Glutamatergic neuron (in vitro differentiated cells): ENCODE measurements around the gene NAA40. TPM values are rescaled to one million over a fixed set of nuclear protein-coding genes. Genes with fewer than 3 reads are reported as not detected.

Experiments used
- DNase-seq: peaks from one replicate; pipeline ENCODE4 v3.0.0; 2022
- H3K27ac Mint-ChIP-seq: one replicate; pipeline ENCODE4 v1.8.0; 2020; ENCODE audit warnings: mild to moderate bottlenecking, mixed read lengths, inconsistent platforms; ENCODE audit not compliant: unreplicated experiment
- H3K27me3 Mint-ChIP-seq: one replicate; pipeline ENCODE4 v1.8.0; 2020; ENCODE audit warnings: mild to moderate bottlenecking, moderate library complexity, mixed read lengths, inconsistent platforms; ENCODE audit not compliant: unreplicated experiment
- H3K36me3 Mint-ChIP-seq: one replicate; pipeline ENCODE4 v1.8.0; 2020; ENCODE audit warnings: mild to moderate bottlenecking, mixed read lengths, inconsistent platforms; ENCODE audit not compliant: unreplicated experiment
- H3K4me1 Mint-ChIP-seq: one replicate; pipeline ENCODE4 v1.8.0; 2020; ENCODE audit warnings: mild to moderate bottlenecking, low read depth, mixed read lengths, inconsistent platforms; ENCODE audit not compliant: unreplicated experiment
- H3K4me3 Mint-ChIP-seq: one replicate; pipeline ENCODE4 v1.8.0; 2020; ENCODE audit warnings: mild to moderate bottlenecking, mixed read lengths, inconsistent platforms; ENCODE audit not compliant: unreplicated experiment
- H3K9me3 Mint-ChIP-seq: one replicate; pipeline ENCODE4 v1.8.0; 2020; ENCODE audit warnings: mild to moderate bottlenecking, moderate library complexity, mixed read lengths, inconsistent platforms; ENCODE audit not compliant: unreplicated experiment
- CTCF ChIP-seq: fragments of 200-600 bp; sonication (generic); IDR thresholded peaks from one replicate; pipeline ENCODE4 v1.5.0; 2021; ENCODE audit not compliant: partially characterized antibody, unreplicated experiment
- total RNA-seq: library from RNA; stranded (reverse); fragmentation: NEBNext Ultra II Directional; extraction: Animal tissue kit (Norgen Biotek cat#: 25700); gene quantifications from one replicate; pipeline ENCODE4 v1.2.1, GENCODE V29; 2021; ENCODE audit not compliant: unreplicated experiment

The NAA40 gene
- total RNA-seq, 1 donor from 2014 or later = 68.0 TPM

DNA sequence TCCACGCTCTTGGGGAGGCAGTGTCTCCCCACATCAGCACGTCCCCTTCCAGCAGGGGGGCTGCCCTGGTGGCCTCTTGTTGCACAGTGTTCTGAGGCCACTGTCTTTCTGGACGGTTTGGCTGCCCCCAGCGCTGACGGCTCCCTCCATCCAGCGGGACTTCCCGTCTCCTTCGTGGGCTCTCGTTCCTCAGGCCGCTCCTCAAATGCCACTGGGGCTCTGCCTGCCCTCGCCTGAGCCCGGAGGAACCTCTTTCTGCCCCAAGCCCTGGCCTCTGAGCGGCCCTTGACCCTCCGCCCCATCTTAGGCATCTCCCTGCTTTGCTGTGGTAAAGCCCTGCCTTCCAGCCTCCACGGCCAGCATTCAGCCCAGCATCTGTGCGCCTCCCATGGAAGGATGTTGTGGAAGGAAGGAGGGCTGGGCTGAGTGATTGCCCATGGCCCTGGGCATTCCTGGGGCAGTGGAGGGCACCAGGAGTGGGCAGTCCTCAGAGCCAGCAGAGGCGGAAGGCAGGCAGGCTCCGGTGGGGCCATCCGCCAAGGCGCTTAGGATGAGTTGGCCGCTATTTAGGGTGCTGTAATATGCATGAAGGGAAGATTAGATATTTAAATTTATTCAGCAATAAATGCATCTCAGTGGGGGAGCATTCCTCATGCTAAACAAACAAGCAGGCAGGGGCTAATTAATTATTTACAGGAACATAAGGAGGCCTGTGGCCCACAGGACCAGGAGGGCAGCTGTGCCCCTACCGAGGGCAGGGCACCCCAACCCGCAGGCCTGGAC is 65.2 kb downstream of the NAA40 start:
- Mint-ChIP-seq H3K9me3 (peaks cover 2% of the 10 kb centered on the region), H3K36me3 (no peaks in the 10 kb centered on the region), H3K27me3 (peaks cover 17% of the 10 kb centered on the region), H3K4me3 (no peak overlapping the region), H3K27ac (no peak overlapping the region), H3K4me1 (peaks cover 10% of the 10 kb centered on the region)
- peak; percentile 49 for DNase-seq
- TF ChIP-seq CTCF = no peak

DNA sequence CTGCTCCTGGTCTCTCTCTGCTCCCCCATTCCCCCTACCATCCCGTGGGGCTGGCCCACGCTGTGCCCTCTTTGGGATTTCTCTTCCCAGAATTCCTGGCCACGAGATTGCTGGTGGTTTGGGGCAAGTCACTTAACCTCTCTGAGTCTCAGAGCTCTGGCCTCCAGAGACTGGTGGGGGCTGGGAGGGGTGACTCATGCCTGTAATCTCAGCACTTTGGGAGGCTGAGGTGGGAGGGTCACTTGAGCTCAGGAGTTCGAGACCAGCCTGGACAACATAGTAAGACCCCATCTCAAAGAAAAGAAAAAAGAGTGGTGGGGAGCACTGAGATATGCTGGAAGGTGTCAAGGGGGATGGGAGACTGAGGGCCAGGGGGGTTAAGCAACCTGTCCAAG is 65.8 kb downstream of the NAA40 start:
- H3K4me3 Mint-ChIP-seq = no peak overlapping the region
- DNase-seq = no peak
- peaks cover 10% of the 10 kb centered on the region for H3K4me1 Mint-ChIP-seq
- H3K27me3 Mint-ChIP-seq = peaks cover 17% of the 10 kb centered on the region
- TF ChIP-seq CTCF = no peak
- peaks cover 2% of the 10 kb centered on the region for H3K9me3 Mint-ChIP-seq
- no peak overlapping the region for H3K27ac Mint-ChIP-seq
- no peaks in the 10 kb centered on the region for H3K36me3 Mint-ChIP-seq

- Mint-ChIP-seq H3K4me1 (peaks cover 10% of the 10 kb centered on the region), H3K27ac (no peak overlapping the region), H3K36me3 (no peaks in the 10 kb centered on the region), H3K27me3 (peaks cover 17% of the 10 kb centered on the region), H3K9me3 (peaks cover 2% of the 10 kb centered on the region), H3K4me3 (no peak overlapping the region)
- no peak for TF ChIP-seq CTCF
- no peak for DNase-seq
These were observed 66.9 kb downstream of the NAA40 start for GRCh38 chr11:64005691-64006090.

DNA sequence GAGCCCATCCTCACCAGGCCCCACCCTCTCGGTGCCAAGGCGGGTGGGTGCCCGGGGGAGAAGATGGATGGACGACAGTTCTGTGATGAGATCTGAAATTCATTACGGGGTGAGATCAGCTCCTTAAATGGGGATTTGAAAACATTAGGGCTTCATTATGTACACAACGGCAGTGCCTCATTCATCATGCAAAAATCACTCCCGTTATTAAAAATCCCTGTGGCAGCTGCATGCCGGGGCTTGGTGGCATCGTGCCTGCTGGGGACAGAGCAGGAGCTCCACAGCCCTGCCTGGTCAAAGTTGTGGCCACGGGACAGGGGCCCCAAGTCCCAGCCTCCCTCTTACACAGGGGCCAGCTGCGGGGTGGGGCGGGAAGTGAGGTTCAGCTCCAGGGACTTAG is 67.6 kb downstream of the NAA40 start:
- Mint-ChIP-seq H3K27ac (no peak overlapping the region), H3K27me3 (peaks cover 18% of the 10 kb centered on the region), H3K4me3 (no peak overlapping the region), H3K36me3 (no peaks in the 10 kb centered on the region), H3K9me3 (peaks cover 2% of the 10 kb centered on the region), H3K4me1 (peaks cover 10% of the 10 kb centered on the region)
- no peak for TF ChIP-seq CTCF
- no peak for DNase-seq

Other genes with a start within 250 kb of the NAA40 start
- gene ZFTA, start 170.2 kb upstream of the NAA40 start, total RNA-seq = 216 TPM
- 83.7 TPM for gene SPINDOC, start 125.5 kb upstream of the NAA40 start, total RNA-seq
- 76.8 TPM for gene MARK2, start 99.9 kb upstream of the NAA40 start, total RNA-seq
- 286 TPM for gene RCOR2, start 21.8 kb upstream of the NAA40 start, total RNA-seq
- 289 TPM for gene COX8A, start 35.6 kb downstream of the NAA40 start, total RNA-seq
- 126 TPM for gene OTUB1, start 47.4 kb downstream of the NAA40 start, total RNA-seq
- gene FLRT1, start 96.9 kb downstream of the NAA40 start, total RNA-seq = 3.7 TPM
- 12.7 TPM for gene MACROD1, start 227.1 kb downstream of the NAA40 start, total RNA-seq
- 160 TPM for gene STIP1, start 247.2 kb downstream of the NAA40 start, total RNA-seq